HepG2 (cell line): ENCODE results near the gene COL25A1.

ENCODE experiments used
- CENPT ChIP-seq: sonication (generic); formaldehyde crosslinking; IDR thresholded peaks from 2 replicates; pipeline ENCODE4 v1.8.0; 2022; ENCODE audit warnings: low read depth, mild to moderate bottlenecking, moderate library complexity, missing genetic modification reagents
- ELF4 ChIP-seq: sonication (generic); formaldehyde crosslinking; IDR thresholded peaks from 2 replicates; pipeline ENCODE4 v1.5.0; 2020; ENCODE audit warnings: missing genetic modification reagents, mild to moderate bottlenecking, moderate library complexity, borderline replicate concordance
- FOSL2 ChIP-seq: sonication (generic); formaldehyde crosslinking; IDR thresholded peaks from 2 replicates; pipeline ENCODE4 v1.4.0; 2020; ENCODE audit warnings: missing genetic modification reagents
- GTF2F1 ChIP-seq: fragments of 150-350 bp; IDR thresholded peaks from 2 replicates; pipeline ENCODE4 v1.6.1; 2014; ENCODE audit warnings: low read length
- MEIS1 ChIP-seq: sonication (generic); formaldehyde crosslinking; IDR thresholded peaks from 2 replicates; pipeline ENCODE4 v1.9.0; 2021; ENCODE audit warnings: mild to moderate bottlenecking, missing genetic modification reagents, moderate library complexity, borderline replicate concordance
- PBX3 ChIP-seq: sonication (generic); formaldehyde crosslinking; IDR thresholded peaks from 2 replicates; pipeline ENCODE4 v1.8.1; 2023; ENCODE audit warnings: missing genetic modification reagents, inconsistent platforms, borderline replicate concordance
- TAF15 ChIP-seq: fragments of 200-400 bp; formaldehyde crosslinking; IDR thresholded peaks from one replicate; pipeline ENCODE4 v1.6.1; 2018; ENCODE audit warnings: mild to moderate bottlenecking, low read depth, low read length; ENCODE audit not compliant: poor library complexity, severe bottlenecking
- ZNF292 ChIP-seq: sonication (generic); formaldehyde crosslinking; IDR thresholded peaks from 2 replicates; pipeline ENCODE4 v1.8.1; 2022; ENCODE audit warnings: mild to moderate bottlenecking, low read depth, missing genetic modification reagents, borderline replicate concordance
- ZNF513 ChIP-seq: sonication (generic); formaldehyde crosslinking; conservative IDR thresholded peaks from 2 replicates; pipeline ENCODE4 v1.5.0; 2020; ENCODE audit warnings: missing genetic modification reagents

GRCh38 chr4:108881986-108882385, 420.5 kb downstream of the COL25A1 start:
- TF ChIP-seq GTF2F1 (no peak), ZNF292 (CRISPR knock-in tag) (no peak), TAF15 (no peak), FOSL2 (CRISPR knock-in tag) (no peak), ZNF513 (CRISPR knock-in tag) (no peak), PBX3 (CRISPR knock-in tag) (no peak), ELF4 (CRISPR knock-in tag) (no peak), MEIS1 (CRISPR knock-in tag) (no peak), CENPT (CRISPR knock-in tag) (no peak)
